Measurements from ENCODE around the gene SERPINI1. TPM values are rescaled to one million over a fixed set of nuclear protein-coding genes. Genes with fewer than 3 reads are reported as not detected.

The SERPINI1 gene
- total and polyA plus RNA-seq, 2 of the 8 experiments (the other 6 are each of a cell fraction or from before 2014, with no cell fraction given), result 5.3 to 9.9 TPM

DNA sequence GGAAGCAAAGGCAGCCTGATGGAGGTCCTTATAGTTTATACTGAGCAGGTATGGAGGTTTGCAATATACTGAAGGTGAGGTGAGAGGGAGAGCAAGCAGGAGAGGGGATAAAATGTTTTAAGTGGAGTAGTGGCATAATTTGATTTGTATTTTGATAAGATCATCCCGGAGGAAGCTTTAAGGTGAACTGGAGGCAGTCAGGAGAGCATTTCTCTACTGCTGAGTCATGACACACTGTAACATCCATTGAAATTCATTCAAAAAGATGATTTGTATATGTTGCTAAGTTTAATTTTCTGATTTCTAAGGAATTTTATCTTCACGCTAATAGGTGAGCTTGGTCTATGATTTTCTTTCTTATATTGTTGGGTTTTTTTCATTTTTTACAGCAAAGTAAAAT lies 81.4 kb downstream of the SERPINI1 start:
- 61% methylated on average over 2 of the region's 2 CpGs; no CpG with 5 or more reads in 1 of the 2 experiments for WGBS, 2 experiments (ENCODE audit: extremely low coverage in 1 of 2, insufficient coverage in 1 of 2, insufficient read length in 1 of 2, insufficient replicate concordance in 2 of 2, low coverage in 1 of 2, low lambda C conversion rate in 2 of 2, missing lambda C conversion rate in 1 of 2)
- no peaks in the 10 kb centered on the region for H4K20me1 ChIP-seq (replicated peaks in 1 of 2; ENCODE audit: control insufficient read depth in 1 of 2, insufficient read depth in 2 of 2, low read length in 2 of 2)

More for the DNA sequence above, 81.4 kb downstream of the SERPINI1 start:
- TF ChIP-seq GABPA (IDR thresholded peaks at IDR 0.05; ENCODE audit: borderline replicate concordance, insufficient read depth, low read length) (no peak), NRF1 (IDR thresholded peaks at IDR 0.05; ENCODE audit: low read depth, low read length) (no peak)
- no peak overlapping the region for H2BK12ac ChIP-seq (ENCODE audit: low read depth, low read length)
- no peaks in the 10 kb centered on the region for H3K36me3 ChIP-seq (ENCODE audit: control insufficient read depth in 2 of 4, insufficient read depth in 4 of 4, low read length in 3 of 4)
- H4K8ac ChIP-seq (ENCODE audit: extremely low read depth, insufficient read depth, low read length), result no peak overlapping the region
- no peak overlapping the region for H3K27ac ChIP-seq (ENCODE audit: low read depth, low read length)
- no peaks in the 10 kb centered on the region for H3K79me2 ChIP-seq (ENCODE audit: control insufficient read depth in 1 of 2, insufficient read depth in 2 of 2, low read length in 2 of 2)
- H3K4me1 ChIP-seq (replicated peaks in 1 of 4; ENCODE audit: control insufficient read depth in 3 of 4, insufficient read depth in 4 of 4, low read length in 3 of 4), result peaks cover 0 to 4% (median 0%) of the 10 kb centered on the region in 4 experiments; a peak in 1 of 7 replicates
- no peak overlapping the region for H3K4me3 ChIP-seq (ENCODE audit: extremely low read depth in 1 of 4, insufficient read depth in 2 of 4, low read depth in 3 of 4, low read length in 4 of 4)
- no peaks in the 10 kb centered on the region for H3K9me3 ChIP-seq (ENCODE audit: insufficient read depth in 2 of 2, low read depth in 1 of 2, low read length in 1 of 2)
- H2AK5ac ChIP-seq (ENCODE audit: low read depth, low read length), result no peak overlapping the region
- no peak overlapping the region for H3K4ac ChIP-seq (replicated peaks; ENCODE audit: insufficient read length, low read depth, low read length)
- H2BK120ac ChIP-seq (replicated peaks; ENCODE audit: low read depth, low read length), result no peak overlapping the region
- H2BK5ac ChIP-seq (ENCODE audit: low read depth, low read length), result no peak overlapping the region
- no peaks in the 10 kb centered on the region for H3K23me2 ChIP-seq (ENCODE audit: low read depth, low read length)
- ChIA-PET CTCF (ENCODE audit: partially characterized antibody) (no interaction called here), POLR2A (ENCODE audit: partially characterized antibody) (interaction anchor here (0.7 kb wide), 1 partner anchor 378 kb away, joined by 3 read pairs; no protein-coding TSS in a partner anchor)
- H3K4me2 ChIP-seq (ENCODE audit: insufficient read depth in 1 of 2, low read depth in 2 of 2, low read length in 2 of 2), result no peak overlapping the region
- H2BK20ac ChIP-seq (ENCODE audit: low read length), result no peak overlapping the region
- no peak overlapping the region for H3K14ac ChIP-seq (ENCODE audit: insufficient read length)
- H3K79me1 ChIP-seq (ENCODE audit: low read depth, low read length), result no peaks in the 10 kb centered on the region
- no peak overlapping the region for H3K56ac ChIP-seq (replicated peaks; ENCODE audit: insufficient read length, low read depth, low read length)
- no peak overlapping the region for H3K18ac ChIP-seq (ENCODE audit: extremely low read depth, low read length)
- FAIRE-seq (no peak), DNase-seq (ENCODE audit: low read depth in 1 of 2, low spot score in 2 of 2) (no peak)
- H3K9ac ChIP-seq (replicated peaks in 1 of 4; ENCODE audit: extremely low read depth in 1 of 4, low read depth in 3 of 4, low read length in 3 of 4), result no peak overlapping the region
- no peak overlapping the region for H2AFZ ChIP-seq (ENCODE audit: low read length)
- H4K5ac ChIP-seq (ENCODE audit: insufficient read length, low read depth, low read length), result no peak overlapping the region
- H2BK15ac ChIP-seq (ENCODE audit: low read length), result no peak overlapping the region
- no peak overlapping the region for H3K23ac ChIP-seq (ENCODE audit: insufficient read length)
- no peak overlapping the region for H4K91ac ChIP-seq (replicated peaks; ENCODE audit: insufficient read length, low read length)
- H3K27me3 ChIP-seq (replicated peaks in 1 of 4; ENCODE audit: control insufficient read depth in 3 of 4, extremely low read depth in 1 of 4, insufficient read depth in 3 of 4, low read length in 3 of 4), result no peaks in the 10 kb centered on the region

Data from H1 (cell line).